Hepatocyte (in vitro differentiated cells): ENCODE measurements around the gene HMGB4.

Experiments used
- EZH2 ChIP-seq: fragments of 200-600 bp; sonication (generic); IDR thresholded peaks from 2 replicates; pipeline ENCODE4 v1.6.1; 2016; ENCODE audit warnings: antibody characterized with exemption, mild to moderate bottlenecking, borderline replicate concordance
- EZH2phosphoT487 ChIP-seq: fragments of 200-600 bp; sonication (generic); IDR thresholded peaks from one replicate; pipeline ENCODE4 v1.6.1; 2018; ENCODE audit warnings: antibody characterized with exemption, mild to moderate bottlenecking, low read depth, moderate library complexity; ENCODE audit not compliant: unreplicated experiment, severe bottlenecking
- TF ChIP-seq, protein P1 (sequence below): fragments of 200-600 bp; sonication (generic); IDR thresholded peaks from 2 replicates; pipeline ENCODE4 v1.5.1; 2016; ENCODE audit warnings: antibody characterized with exemption, mild to moderate bottlenecking; ENCODE audit not compliant: poor library complexity

DNA sequence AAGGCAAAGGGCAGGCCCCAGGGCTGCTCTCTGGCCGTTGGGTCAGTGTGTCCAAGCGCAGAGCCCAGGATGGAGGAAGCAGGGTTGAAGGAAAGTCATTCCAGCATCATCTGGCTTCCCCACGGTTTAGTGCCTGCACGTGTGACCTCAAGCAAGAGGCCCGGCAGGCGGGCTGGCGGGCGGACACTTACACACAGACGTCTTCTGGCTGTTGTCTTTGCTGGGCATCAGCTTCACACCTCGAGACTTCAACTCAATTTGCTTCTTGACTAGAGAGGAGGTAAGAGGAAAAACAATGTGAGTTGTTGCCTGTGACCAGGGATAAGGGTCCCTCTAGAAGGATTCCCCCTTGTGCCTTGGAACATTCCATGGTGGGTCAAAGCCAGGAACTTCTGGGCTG, 38.4 kb upstream of the HMGB4 start:
- TF ChIP-seq, protein P1, sequence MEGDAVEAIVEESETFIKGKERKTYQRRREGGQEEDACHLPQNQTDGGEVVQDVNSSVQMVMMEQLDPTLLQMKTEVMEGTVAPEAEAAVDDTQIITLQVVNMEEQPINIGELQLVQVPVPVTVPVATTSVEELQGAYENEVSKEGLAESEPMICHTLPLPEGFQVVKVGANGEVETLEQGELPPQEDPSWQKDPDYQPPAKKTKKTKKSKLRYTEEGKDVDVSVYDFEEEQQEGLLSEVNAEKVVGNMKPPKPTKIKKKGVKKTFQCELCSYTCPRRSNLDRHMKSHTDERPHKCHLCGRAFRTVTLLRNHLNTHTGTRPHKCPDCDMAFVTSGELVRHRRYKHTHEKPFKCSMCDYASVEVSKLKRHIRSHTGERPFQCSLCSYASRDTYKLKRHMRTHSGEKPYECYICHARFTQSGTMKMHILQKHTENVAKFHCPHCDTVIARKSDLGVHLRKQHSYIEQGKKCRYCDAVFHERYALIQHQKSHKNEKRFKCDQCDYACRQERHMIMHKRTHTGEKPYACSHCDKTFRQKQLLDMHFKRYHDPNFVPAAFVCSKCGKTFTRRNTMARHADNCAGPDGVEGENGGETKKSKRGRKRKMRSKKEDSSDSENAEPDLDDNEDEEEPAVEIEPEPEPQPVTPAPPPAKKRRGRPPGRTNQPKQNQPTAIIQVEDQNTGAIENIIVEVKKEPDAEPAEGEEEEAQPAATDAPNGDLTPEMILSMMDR = no peak
- TF ChIP-seq EZH2 (no peak), EZH2phosphoT487 (no peak)
